Gastrocnemius medialis (tissue), 4 donors: ENCODE results near the gene ADGRF4.

Source experiments
- CTCF ChIP-seq, 5 experiments: fragments of 450-650 bp in 3 of 5; fragments of 200-600 bp in 2 of 5; sonication (generic) in 2 of 5; IDR thresholded peaks in 4 of 5; conservative IDR thresholded peaks in 1 of 5; 1 replicate in 4 of 5; 2 replicates in 1 of 5; pipeline ENCODE4 v1.5.1; 2016 to 2019; ENCODE audit warnings: antibody characterized with exemption in 5 of 5, mild to moderate bottlenecking in 3 of 5, moderate library complexity in 3 of 5
- POLR2A ChIP-seq, 2 donors: fragments of 450-650 bp; IDR thresholded peaks; one replicate each; pipeline ENCODE4 v1.6.1; 2017; ENCODE audit warnings: antibody characterized with exemption in 2 of 2, mild to moderate bottlenecking in 2 of 2, moderate library complexity in 2 of 2

- TF ChIP-seq CTCF (IDR thresholded peaks at IDR 0.05 in 4 of 5, conservative IDR thresholded peaks at IDR 0.05 in 1 of 5) = no peak
- no peak for TF ChIP-seq POLR2A (IDR thresholded peaks at IDR 0.05)
These were observed 42.4 kb upstream of the ADGRF4 start for GRCh38 chr6:47655719-47656595.
